ENCODE results near the gene C1orf116.

The C1orf116 gene

DNA sequence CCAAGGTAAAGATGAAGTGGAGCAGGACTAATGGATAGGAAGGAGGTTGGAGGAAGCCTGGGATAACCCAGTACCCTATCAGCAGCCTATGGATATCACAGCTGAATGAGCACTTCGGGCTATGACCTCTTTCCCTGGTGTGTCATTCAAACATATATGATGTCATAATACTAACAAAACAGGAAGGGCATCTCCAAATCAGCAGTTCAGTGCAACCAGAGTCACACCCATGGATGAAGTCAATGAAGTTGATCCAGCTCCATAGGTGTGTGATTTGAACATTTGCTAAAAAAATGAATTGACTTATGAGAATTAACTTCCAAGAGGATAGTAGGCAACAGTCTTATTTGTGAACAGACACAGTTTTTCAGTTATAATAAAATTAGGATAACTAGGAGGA, 1.7 kb upstream of the C1orf116 start:
- no peak for DNase-seq

DNA sequence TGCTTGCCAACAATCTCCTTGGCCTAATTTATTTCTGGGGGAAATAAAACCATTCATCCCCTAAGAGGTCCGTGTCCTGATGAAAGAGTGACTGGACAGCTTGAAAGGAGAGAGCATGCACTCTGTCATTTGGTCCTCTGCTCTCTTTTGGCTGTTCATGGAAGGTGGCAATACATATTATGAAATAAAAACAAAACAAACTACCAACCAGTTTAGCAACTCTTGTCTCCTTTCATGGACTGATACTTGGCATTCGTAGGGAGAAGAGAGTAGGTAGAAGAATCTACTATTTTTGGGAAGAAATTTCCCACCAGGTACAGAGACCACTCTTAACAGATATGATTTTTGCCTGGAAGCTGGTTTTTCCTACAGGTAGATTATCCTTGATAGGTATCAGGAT, 746 bp upstream of the C1orf116 start:
- no peak for DNase-seq

DNA sequence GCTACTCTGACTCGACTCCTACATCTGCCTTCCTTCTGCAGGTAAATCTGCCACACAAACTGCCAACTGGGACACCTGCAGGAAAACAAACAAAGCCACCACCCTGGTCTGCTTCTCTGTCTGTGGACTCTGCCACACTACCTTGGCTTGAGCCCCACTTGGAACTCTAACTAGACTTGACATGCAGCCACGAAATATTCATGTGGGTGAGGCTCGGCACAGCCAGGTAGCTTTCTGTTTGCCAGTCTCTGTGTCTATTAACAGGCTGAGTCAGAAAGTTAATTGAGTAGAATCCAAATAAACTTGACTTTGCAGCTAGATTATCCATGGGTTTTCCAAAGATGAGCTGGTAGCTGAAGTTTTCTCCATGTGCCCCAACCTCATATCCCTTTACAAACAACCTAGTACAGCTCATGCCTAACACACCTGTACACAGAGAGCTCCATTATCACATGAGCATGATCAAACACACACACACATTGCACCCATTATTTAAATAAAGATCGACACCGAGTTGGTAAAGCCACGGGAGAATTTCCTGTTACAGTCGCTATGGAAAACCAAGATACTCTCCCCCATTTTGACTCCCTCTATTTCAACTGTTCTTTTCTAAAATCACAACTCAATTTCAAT, 808 bp downstream of the C1orf116 start:
- no peak for DNase-seq

DNA sequence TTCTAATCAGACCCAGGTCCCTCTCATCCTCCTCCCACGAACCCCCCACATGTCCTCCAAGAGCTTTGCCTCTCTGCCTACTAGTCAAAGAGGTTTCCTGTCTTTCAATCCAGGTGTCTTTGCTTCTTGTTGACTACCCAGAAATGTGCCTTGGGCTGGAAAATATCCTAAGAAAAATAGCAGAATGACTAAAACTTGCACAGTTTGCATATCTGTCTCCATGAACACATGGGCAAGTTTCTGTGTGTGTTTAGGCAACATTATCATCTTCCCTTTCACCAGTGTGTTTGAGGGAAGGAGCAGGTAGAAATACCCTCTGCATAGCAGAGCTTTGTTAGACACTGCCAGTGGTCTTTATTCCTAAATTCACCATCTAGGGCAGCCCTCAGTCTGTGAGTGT, 1.5 kb downstream of the C1orf116 start:
- no peak for DNase-seq

DNA sequence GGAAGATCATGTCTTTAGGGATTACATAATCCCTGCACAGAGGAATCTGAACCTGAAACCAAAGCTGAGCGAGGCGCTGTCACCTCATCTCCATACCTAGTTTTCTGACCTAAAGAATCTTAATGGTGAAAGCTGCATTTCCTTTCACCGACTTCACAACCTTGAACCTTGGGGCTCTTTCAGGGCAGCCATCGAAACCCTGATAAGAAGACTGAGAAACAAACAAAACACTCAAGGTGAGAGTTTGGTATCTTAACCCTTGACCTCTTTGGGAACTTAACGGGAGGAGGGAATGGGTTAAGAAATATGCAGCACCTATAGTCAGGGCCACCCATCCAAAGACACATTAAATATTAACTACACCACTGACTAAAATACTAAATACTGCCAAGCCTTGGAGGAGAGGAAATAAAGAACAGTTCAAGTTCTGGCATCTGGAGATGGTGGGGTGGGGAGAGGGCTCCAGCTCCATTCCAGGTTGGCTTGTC, 2.0 kb downstream of the C1orf116 start:
- DNase-seq = no peak

DNA sequence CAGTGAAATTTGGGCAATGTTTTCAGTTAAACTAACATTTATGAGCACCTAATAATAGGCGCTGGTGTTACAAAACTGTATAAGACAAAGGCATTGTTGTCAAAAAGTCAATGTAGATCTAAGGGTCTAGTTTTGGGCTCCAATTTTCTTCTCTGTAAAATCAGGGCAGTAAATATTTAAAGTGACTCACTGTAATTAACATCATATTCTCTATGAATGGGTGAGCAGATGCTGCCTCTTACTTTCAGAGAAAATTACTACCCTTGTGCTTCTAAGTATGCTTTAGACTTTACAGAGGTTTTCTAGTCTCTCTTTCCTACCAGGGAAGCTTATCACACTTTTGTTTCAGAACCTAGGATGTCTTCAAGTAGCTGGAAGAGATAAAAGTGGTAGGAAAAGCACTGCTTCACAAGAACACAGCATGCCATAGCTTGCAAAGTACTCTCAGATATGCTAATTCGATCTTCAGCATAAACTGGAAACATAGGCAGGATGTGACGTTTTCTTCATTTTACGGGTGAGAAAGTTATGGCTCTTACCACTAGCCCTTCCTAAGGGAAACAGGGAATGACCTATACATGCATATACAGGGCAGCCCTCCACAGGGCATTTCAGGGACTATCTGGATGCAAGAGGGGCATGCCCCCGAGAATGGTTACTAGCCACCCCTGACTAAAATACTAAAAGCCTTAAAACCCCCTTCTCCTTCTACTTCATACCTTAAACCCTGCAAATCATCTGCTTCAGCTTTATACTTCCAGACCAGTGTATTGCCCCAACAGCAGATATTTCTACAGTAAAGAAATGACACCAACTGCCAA, 2.6 kb downstream of the C1orf116 start:
- DNase-seq = no peak

DNA sequence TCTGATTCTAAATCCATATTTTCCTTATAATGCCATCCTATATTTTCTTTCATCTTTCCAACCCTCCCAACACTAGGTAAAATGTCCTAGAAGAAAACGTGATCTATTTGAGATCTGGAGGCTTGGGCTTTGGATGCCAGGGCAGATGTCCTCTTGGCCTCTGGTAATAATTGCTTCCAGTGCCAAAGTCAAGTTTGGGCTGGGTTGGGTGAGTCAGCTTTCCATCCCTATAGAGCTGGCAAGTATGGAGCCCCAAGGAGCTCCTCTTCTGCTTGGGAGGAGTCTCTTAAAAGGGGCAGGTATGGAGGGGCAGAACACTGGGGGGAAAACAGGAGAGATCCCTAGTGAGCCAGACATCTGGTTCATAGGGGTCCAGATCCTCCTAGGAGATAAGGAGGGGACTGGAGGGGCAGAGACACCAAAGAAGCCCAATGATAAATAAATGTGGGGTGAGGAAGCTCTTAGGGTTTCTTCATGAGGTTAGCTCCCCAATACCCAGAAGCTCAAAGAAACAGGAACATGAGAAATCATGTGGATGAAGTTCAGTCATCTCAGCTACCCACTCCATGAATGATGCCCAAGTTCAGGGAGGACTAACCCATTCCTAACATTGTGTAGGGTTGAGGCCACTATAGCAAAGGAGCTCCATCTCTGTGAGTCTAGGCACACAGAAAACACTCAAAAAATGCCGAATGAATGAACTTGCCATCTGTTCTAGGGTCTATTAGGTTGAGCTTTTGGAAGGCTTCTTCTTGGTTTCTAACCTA, 3.5 kb downstream of the C1orf116 start:
- no peak for DNase-seq

DNA sequence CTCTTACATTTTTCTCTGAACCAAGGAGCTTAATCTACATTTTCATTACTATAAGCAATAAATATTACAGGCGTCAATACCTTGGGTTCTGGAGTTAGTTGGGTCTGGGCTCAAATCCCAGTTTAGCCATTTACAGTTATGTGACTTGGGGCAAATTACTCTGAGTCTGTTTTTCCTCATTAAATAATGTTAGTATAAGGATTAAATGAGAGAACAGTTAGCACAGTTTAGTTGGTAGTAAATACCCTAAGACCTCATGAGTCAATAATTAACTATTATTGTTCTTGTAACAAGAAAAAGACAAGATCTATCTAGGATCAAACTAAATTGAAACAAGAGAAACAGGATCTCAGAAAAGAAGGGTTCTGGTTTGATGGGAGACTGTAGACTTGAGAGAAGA, 4.6 kb downstream of the C1orf116 start:
- DNase-seq = no peak

DNA sequence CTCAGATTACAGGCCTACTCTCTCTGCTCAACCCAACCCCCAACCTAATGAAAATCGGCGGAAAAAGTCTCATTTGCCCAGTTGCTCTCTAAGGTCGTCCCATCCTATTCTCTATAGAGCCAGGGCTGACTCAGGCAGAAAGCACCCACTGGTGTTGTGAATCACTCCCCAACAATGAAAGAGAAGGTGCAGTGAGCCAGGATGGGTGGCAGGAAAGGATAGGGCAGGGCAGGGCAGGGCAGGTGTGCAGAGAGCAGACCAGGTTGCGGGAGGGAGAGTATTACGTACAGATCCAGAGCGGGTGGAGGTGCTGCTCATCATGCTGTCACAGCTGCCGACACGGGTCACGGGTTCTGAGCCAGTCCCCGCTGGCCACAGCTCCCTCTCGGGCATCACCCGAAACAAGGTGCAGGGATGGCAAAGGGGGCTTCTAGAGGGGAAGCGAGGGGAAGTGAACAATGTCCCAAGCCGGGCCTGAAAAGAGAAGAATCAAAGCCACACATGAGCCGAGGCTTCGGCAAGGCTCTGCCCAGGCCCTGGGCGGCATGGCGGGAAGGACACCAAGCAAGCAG, 5.3 kb downstream of the C1orf116 start:
- no peak for DNase-seq

DNA sequence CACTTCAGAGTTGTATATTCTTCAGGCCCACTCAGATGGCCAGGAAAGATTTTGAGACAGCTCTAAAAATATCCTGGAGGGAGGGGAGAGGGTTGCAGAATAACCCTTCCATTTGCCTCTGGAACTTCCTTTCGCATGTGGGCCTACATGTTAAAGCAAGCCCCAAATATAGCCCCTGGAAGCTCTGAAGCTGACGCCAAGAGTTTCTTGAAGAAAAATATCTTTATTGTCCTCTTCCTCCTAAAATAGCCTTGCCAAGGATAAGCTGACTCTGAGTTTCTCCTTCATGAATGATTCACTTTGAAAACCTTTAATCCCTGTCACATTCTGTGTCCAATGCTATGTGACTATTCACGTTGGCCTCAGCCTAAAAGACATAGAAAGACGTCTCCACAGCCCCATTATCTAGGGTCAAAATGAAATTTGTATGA, 6.4 kb downstream of the C1orf116 start:
- DNase-seq = no peak

DNA sequence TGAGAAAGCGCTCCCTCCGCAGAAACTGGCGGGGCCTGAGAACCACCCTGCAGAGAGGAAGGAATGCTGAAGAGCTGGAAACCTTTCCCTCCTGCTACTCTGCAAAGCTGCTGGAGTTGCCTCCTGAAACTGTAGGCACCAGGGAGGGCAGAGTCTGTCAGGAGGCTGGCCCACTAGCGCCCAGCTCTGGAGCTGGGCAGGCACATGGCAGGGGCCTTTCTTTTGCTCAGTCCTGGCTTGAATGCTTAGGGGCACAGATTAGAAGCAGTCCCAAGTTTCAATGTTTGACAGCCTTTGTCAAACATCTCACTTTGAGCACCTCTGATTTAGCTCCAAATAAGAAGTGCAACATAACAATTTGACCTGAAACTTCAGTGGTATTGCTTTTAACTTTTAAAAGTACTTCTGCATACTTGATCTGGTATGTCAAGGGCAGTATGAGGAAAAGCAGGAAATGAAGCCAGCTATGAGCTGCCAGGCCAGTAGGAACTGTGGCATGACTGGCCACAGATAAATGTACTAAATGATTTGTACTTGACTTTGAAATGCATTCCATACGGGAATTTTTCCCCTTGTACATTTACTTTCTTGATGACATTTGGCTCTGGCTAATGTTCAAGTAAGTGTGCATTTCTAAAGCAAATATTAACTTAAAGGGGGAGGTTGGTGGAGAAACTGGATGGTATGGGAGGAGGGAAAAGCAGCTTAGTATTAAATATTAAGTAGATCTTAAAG, 7.2 kb downstream of the C1orf116 start:
- no peak for DNase-seq

DNA sequence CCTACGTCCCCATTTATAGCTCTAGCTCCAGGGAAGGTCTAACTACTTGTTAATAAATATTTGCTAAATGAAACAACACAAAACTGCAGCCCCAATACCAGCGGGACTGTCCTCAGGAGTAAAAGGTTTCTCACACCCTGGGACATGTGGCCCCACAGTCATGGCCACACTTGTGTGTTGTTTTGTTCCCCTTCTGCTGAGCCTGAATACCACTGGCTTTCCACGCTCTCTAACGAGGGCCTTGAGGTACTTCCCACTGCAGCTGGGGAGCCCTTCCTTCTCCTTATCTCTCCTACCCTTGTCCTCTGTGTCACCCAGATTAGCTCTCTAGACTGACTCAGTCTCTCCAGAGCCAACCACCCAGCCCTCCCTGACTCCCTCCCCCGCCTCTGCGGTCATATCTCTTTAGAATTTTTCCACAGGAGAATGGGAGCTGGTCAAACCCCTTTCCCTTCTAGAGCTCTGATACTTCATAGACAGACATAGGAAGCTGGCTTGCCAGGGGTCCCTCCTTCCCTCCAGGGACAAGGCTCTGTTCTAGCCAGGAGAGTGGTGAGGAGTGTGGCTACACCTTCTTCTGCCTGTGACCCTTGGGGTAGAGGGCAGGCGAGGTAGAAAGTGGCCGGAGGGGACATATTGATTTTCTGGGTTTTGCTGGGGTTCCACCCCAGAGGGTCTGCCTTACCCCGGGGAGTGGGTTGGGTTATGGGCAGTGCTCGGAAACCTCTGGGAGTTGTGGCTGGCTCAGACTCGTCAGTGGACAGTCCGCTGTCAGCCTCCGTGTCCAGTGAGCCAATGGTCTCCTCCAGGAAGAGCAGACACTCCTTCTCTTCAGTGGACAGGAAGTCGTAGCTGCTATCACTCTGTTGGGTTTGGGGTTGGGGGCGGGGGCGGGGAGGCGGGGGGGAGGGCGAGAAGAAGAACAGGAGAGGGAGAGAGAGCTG, 8.1 kb downstream of the C1orf116 start:
- no peak for DNase-seq

DNA sequence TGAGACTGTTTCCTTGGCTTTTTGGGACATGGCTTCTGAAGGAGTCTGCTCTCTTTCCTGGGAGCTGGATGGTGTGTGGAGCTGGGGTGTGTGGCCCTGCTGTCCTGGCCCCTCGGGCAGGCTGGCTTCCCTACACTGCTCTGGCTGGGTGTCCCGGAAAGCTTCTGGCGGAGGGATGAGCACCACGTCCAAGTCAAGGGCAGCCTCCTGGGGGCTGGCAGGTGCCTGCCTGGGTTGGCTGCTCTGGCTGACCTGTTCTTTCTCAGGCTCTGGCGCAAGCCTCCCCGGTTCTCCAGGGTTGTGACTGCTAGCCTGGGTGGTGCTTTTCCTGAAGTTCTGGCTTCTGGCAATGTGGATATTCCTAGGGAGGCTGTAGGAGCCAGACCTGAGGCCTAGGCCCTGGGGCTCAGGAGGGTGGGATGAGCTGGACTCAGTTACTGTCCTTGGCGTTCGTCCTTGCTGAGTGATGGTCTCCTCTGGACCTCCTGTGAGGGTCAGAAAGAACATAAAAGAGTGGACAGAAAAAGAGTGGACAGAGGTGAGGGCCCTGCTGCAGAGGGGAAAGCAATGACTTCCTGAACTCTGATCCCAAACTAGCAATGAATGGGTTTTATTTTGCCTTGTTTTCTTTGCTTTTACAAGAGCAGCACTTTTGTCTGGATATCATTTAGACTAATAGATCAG, 9.4 kb downstream of the C1orf116 start:
- no peak for DNase-seq

DNA sequence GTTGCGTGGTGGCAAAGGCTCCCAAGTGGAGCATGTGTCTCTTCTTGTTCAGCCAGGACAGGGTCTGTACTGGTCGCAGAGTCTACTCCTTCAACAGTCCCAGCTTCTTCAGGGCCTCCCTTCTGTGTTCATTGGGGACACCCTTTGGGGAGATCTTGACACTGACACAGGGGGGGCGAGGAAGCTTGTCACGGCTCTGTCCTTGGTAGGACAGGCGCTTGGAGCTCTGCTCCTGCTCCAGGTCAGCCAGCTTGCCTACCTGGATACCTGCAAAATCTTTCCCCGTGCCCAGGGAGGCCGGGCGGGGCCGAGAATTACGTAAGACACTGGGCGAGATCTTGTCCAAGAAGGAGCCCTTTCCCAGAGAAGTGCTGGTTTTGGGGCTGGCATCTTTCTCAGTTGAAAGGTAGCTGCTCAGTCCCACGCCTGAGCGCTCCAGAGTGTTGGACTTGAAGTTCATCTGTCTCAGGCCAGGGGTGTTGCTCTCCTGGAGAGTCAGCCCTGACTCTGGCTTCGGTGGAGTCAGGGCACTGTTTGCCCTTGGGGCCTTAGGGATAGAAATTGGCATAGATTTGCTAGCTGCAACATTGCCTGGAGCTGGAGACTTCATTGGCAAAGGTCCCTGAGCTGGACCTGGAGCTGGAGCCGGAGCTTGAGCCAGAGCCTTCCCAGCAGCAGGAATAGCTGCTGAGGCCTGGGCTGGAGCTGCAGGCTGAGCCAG, 10.5 kb downstream of the C1orf116 start:
- DNase-seq = no peak

DNA sequence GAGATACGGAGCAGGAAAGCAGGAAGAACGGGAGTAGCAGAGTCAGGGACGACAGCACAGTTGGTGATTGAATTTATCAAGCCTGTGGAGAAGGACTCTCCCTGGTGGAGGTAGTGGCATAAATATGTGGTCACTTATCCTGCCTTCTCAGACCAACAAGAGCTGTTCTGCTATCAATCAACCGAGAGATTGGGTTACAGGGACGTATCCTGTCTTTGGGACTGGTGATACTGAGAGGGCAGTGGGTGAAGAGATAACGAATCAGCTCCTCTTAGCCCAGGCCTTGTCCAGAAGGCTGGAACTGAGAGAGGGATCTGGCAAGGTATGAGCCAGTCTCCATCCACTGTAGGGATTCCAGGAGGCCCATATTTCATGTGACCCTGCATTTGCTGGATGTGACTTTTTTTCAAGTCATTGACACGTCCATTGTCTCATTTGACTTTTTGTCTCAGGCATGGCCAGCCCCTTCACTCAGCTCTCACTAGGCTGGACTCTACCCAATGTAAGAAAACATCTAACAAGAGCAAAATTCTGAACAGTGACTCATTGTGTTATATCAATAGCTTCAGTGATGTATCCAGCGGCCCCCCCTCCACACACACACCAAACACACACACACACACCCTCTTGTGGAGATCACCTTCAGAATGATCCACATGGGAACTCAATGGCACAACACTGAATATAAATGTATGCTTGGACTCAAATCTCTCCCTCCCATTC, 11.3 kb downstream of the C1orf116 start:
- no peak for DNase-seq

DNA sequence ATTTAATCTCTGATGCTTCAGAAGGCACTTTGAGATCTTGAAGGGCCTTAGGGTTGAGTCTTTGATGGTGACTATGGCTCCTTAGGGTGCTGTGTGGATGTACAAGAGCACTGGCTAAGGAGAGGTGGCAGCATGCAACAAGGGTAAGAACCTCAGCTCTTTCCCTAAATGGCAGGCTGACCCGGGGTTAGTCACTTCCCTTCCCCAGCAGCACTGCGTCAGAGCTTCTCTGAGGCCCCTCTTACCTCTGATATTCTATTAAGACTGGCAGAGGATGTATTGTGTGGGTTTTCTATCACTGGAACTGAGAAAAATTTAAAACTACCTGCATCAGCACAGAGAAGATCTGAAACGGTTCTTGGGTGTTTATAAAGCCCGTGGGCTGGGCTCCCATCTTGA, 11.8 kb downstream of the C1orf116 start:
- DNase-seq = no peak

DNA sequence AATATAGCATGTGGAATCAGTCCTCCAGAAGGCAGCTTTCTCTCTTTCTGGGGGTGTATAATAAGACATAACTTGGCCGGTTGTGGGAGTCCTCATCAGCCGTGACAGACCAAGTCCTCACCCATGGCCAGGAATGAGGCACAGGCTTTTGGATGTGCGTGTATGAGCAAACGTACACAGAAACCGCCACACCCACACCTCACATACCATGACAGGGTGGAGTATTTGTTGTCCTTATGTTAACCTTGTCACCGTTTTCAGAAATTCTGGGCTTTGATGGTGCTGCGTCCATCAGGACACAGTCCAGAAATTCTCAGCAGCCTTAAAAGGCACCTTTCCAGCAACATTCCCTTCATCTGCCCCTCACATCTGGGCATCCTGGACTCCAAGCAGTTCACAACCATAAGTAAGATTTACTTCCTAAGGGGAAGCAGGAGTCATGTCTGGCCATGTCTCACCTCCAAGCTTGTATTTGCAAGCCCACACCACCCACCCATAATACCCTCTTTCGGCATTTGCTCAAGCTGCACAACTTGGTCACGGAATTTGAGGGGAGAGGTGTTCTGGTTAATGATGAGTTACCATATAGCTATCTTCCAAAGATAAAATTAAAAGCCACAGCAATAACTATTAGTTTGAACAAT, 12.4 kb downstream of the C1orf116 start:
- no peak for DNase-seq

DNA sequence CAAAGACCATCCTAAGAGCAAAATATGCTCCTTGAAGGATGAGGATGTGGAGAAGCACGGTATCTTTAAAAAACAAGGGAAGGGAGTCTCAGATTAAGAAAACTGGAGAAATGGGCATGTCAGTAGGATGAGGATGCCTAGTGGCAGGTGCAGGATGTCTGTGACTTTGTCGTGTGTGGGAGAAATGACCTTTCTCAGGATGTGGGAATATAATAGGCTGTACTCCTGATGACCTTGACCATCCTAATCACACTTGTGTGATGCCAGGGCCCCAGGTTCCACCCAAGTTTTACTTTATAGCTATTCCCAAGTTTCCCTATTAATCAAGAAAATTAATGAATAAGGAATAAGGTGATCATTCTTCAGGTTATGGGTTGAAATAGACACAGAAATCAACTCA, 12.9 kb downstream of the C1orf116 start:
- DNase-seq = no peak

DNA sequence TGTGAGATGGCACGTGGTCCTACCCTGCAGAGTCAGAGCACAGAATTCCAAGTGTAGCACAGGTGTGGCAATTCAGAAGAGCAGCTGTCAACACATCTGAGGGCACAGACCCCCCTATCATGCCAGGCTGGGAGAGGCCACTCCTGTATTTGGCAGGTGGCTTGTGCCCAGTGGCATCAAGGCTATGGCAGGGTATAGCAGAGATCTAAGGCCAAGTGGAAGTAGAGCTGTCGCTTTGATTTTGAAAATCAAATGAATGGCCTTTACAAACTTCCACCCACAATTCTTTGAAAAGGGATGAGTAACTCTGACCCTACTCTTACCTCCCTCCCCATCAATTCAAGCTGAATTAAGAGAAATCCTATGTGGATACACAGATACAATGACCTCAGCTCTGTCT, 13.4 kb downstream of the C1orf116 start:
- DNase-seq = no peak
